ENCODE results near the gene PLAAT2. TPM values are rescaled to one million over a fixed set of nuclear protein-coding genes. Genes with fewer than 3 reads are reported as not detected.

The PLAAT2 gene
- total and polyA plus RNA-seq, 9 of the 15 experiments (the other 6 are each of a cell fraction or from before 2014, with no cell fraction given) = not detected

DNA sequence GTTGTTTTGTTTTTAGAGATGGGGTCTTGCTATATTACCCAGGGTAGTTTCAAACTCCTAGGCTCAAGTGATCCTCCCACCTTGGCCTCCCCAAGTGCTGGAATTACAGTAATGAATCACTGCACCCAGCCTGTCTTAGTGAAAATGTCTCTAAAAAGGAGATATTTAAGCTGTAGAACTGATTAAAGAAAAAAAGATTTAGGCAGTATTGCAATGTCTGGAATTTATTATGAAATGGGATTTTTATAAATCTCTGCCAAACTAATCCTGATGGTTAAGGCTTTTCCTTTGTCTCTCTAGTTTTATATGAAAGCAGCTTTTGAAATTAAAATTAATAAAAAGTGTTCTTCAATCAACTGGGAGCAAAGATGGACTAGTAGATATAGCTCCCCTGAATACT, 49.0 kb upstream of the PLAAT2 start:
- H3K4me2 ChIP-seq (ENCODE audit: insufficient read depth, low read length) = no peak overlapping the region
- in situ Hi-C loops (cut with MboI) (no loop called here), intact Hi-C loops (cut with micrococcal nuclease) (no loop called here)
- no peaks in the 10 kb centered on the region for H4K20me1 ChIP-seq (replicated peaks; ENCODE audit: control insufficient read depth, insufficient read depth, low read length)
- H3K36me3 ChIP-seq (ENCODE audit: control insufficient read depth, insufficient read depth, low read length) = no peaks in the 10 kb centered on the region
- no peaks in the 10 kb centered on the region for H3K9me3 ChIP-seq (replicated peaks; ENCODE audit: control insufficient read depth, insufficient read depth, low read depth, low read length)
- no peak overlapping the region for H3K9ac ChIP-seq (ENCODE audit: insufficient read depth in 1 of 2, low read depth in 2 of 2, low read length in 2 of 2)
- H3K27ac ChIP-seq (ENCODE audit: extremely low read depth, low read depth, low read length) = no peak overlapping the region
- H3K4me1 ChIP-seq (replicated peaks in 1 of 2; ENCODE audit: control insufficient read depth in 2 of 2, insufficient read depth in 2 of 2, low read length in 2 of 2) = peaks cover 8 to 15% of the 10 kb centered on the region in 2 experiments; a peak in 4 of 5 replicates
- ATAC-seq (no peak), DNase-seq (ENCODE audit: extremely low read depth in 1 of 4, low spot score in 3 of 4) (no peak), FAIRE-seq (no peak)
- no peaks in the 10 kb centered on the region for H3K79me2 ChIP-seq (ENCODE audit: control insufficient read depth, insufficient read depth, low read length)
- no peak overlapping the region for H2AFZ ChIP-seq (ENCODE audit: low read depth, low read length)
- BruUV-seq (replicated peaks) = no TSS peak
- H3K4me3 ChIP-seq = no peak overlapping the region
- H3K27me3 ChIP-seq (ENCODE audit: control insufficient read depth in 2 of 2, insufficient read depth in 2 of 2, low read length in 2 of 2) = peaks cover 3 to 15% of the 10 kb centered on the region in 2 experiments; a peak in 3 of 5 replicates
- ChIA-PET POLR2A (interaction anchor here (0.7 kb wide), 1 partner anchor 14 kb away, joined by 3 read pairs; no protein-coding TSS in a partner anchor), CTCF (ENCODE audit: low intra/inter-chr PET ratio) (no interaction called here)
- TF ChIP-seq CHD1 (IDR thresholded peaks at IDR 0.05; ENCODE audit: low read length) (no peak), ZSCAN32 (CRISPR knock-in tag; IDR thresholded peaks at IDR 0.05) (no peak), SMAD2 (IDR thresholded peaks at IDR 0.05; ENCODE audit: low read depth, low read length) (no peak), POLR2AphosphoS5 (IDR thresholded peaks at IDR 0.05; ENCODE audit: control insufficient read depth, insufficient read depth, low read depth, low read length) (no peak), EGR1 (conservative IDR thresholded peaks at IDR 0.05) (no peak), MAFK (IDR thresholded peaks at IDR 0.05; ENCODE audit: low read length) (no peak), TAF1 (IDR thresholded peaks at IDR 0.05; ENCODE audit: control insufficient read depth, extremely low read depth, insufficient read depth, low read length, severe bottlenecking) (no peak)
- TF ChIP-seq, protein P1, sequence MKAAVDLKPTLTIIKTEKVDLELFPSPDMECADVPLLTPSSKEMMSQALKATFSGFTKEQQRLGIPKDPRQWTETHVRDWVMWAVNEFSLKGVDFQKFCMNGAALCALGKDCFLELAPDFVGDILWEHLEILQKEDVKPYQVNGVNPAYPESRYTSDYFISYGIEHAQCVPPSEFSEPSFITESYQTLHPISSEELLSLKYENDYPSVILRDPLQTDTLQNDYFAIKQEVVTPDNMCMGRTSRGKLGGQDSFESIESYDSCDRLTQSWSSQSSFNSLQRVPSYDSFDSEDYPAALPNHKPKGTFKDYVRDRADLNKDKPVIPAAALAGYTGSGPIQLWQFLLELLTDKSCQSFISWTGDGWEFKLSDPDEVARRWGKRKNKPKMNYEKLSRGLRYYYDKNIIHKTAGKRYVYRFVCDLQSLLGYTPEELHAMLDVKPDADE (conservative IDR thresholded peaks at IDR 0.05; ENCODE audit: control insufficient read depth, low read depth, low read length) = no peak
- H3K9me1 ChIP-seq (ENCODE audit: control insufficient read depth, insufficient read depth, low read length) = no peaks in the 10 kb centered on the region

Data from K562 (cell line).